Left renal cortex interstitium (tissue), 4 donors: ENCODE data around the gene FERMT3. TPM values are rescaled to one million over a fixed set of nuclear protein-coding genes. Genes with fewer than 3 reads are reported as not detected.
A peak's percentile ranks its signal among the peaks of the same experiment; 100 is the strongest.
"Not testable (repeated sequence)": the region's sequence is repeated elsewhere in the genome, so short reads cannot be mapped to it uniquely, and the experiment has no call there.

ENCODE experiments used
- DNase-seq, 4 donors: peaks; one replicate each; pipeline ENCODE4 v3.0.0-alpha.2; 2013; ENCODE audit warnings: low read depth in 4 of 4, low spot score in 2 of 4, missing footprints in 1 of 4
- polyA plus RNA-seq, 4 donors: library from polyadenylated mRNA; unstranded; fragments of 120-200 nt; gene quantifications; one replicate each; pipeline ENCODE4 v1.2.1, GENCODE V29; 2013; ENCODE audit not compliant: insufficient read length in 4 of 4

The FERMT3 gene
- polyA plus RNA-seq, 4 donors: 4.4 to 8.1 (median 4.9) TPM

DNA sequence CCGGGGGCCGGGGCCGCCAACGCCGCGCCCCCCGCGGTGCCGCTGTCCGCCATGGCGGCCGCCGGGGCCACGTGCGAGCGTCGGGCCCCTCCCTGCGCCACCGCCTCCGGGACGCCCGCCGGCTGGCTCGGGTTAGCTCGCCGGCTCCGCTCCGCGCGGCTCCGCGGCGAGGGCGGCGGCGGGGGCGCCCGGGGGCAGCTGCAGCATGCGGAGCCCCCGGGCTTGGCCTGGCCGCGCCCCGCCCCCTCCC is 40.0 kb downstream of the FERMT3 start:
- not testable (repeated sequence) for DNase-seq

GRCh38 chr11:64246871-64247728 is 40.6 kb downstream of the FERMT3 start, which contains the start of gene PPP1R14B:
Gene PPP1R14B (minus strand): TSS chr11:64246943. CDS start chr11:64246673, 270 bp downstream.
- DNase-seq: peak in 1 of 4 donors; percentile 80

- no peak for DNase-seq
Measured at GRCh38 chr11:64247729-64248531, 41.4 kb downstream of the FERMT3 start.

DNA sequence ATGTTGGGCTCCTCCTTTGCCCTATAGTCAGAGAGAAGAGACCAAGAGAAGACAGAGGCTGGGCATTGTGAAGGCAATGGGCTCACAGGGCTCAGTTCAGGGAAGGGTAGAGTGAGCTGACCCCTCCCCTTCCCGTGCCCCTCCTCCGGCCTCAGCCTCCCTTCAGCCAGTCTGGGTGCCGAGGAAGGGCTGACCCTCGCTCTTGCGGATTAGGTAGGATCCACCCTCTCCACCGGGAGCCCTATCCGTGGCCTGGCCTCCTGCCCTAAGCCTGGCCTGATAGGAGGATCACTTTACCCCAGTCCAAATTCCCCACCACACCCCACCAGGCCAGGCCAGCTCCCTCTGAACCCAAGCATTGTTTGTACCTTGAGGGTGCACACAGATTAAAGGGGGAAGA is 42.1 kb downstream of the FERMT3 start:
- DNase-seq: no peak

DNA sequence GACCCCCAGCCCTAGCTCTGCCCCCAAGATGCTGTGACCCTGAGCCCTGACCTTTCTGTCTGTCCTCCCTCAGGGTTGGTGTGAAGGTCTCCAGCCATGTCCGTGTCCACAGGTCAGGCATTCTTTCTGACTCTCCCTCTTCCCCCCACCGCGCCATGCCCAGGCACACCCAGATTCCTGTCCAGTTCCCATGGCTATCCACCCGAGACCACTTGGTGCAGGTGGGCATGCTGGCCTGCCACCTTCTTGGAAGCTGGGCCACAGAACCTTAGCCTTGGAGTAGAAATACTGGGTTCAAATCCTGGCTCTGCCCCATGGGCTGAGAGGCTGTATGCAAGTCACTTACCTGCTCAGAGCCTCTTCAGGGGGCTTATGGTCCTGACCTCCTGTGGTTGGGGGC is 42.5 kb downstream of the FERMT3 start:
- DNase-seq: no peak

GRCh38 chr11:64249563-64250414 is 43.3 kb downstream of the FERMT3 start:
- DNase-seq: no peak

- DNase-seq: no peak
Measured at GRCh38 chr11:64250415-64251015, 44.0 kb downstream of the FERMT3 start.

GRCh38 chr11:64251016-64251752 is 44.7 kb downstream of the FERMT3 start, which contains the start of gene PLCB3:
Gene PLCB3 (plus strand): TSS chr11:64251530. CDS start chr11:64251650, 120 bp downstream.
- DNase-seq: no peak

DNA sequence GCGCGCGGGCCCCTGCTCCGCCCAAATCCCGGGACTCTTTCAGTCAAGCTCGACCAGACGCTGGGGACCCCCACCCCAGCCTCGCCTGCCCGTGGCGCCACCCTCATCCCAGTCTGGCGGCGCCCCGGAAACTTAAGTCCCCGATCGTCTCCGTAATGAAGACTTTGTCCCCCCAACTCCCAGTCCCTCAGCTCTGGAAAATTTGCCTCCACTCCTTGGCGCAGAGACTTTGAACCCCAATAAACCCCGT is 45.2 kb downstream of the FERMT3 start:
- no peak for DNase-seq

DNA sequence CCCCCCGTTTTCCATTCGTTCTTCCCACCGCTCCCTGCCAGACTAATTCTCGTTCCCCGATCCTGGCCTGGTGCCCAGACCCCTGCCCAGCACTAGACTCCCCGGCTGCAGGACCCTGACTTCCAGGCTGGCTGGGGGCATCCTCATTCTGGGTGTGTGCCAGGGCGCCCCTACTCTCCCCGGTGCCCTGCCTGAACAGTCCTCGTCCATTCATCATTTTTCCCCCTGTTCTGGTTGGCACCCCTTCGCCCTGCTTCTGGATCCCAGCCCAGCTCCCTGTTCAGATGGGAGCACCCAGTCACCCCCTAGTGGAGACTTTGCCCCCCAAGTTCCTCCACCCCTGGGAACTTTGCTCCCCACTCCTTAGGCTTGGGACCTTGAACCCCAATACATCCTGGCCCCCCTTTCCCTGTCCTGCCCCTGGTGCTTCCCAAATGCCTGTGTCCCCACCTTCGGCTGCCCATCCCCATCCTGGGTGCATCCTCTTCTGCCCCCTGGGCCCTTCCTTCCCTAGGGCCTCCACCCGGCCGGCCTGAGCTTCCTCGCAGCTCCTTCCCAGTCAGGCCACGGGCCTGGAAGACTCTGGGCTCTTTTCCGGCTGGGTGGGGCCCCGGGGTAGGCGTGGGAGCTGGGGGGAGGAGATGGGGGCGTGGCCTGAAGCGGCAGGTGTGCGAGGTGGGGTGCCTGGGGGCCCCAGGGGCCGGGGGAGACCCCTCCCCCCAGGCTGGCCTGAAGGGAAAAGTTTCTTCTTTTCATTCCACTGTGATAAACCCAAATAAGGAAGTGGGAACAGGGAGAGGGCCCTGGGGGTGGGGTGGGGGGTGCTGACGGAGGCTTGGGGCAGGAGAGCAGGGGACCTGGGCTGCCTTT is 45.7 kb downstream of the FERMT3 start:
- no peak for DNase-seq

- no peak for DNase-seq
Measured at GRCh38 chr11:64253043-64253442, 46.5 kb downstream of the FERMT3 start.

- DNase-seq: no peak
Measured at GRCh38 chr11:64253481-64253880, 47.0 kb downstream of the FERMT3 start.

- no peak for DNase-seq
Measured at GRCh38 chr11:64254326-64254725, 47.8 kb downstream of the FERMT3 start.

GRCh38 chr11:64255135-64256128 is 48.9 kb downstream of the FERMT3 start:
- DNase-seq: no peak

GRCh38 chr11:64256300-64256699 is 49.8 kb downstream of the FERMT3 start:
- no peak for DNase-seq

DNA sequence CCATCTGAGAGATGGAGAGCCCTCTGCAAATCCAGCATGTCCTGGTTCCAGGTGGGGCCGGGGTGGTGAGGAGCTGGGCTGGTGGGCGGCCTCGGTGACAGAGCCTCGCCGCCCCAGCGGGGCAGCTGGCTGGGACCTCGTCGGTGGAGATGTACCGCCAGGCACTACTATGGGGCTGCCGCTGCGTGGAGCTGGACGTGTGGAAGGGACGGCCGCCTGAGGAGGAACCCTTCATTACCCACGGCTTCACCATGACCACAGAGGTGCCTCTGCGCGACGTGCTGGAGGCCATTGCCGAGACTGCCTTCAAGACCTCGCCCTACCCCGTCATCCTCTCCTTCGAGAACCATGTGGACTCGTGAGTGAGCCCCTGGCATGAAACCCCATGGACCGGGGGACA is 51.8 kb downstream of the FERMT3 start:
- no peak for DNase-seq

GRCh38 chr11:64258946-64259532 is 52.5 kb downstream of the FERMT3 start:
- DNase-seq: no peak
